Spinal cord (tissue), 10 donors: Measurements from ENCODE around the gene EXD2. TPM values are rescaled to one million over a fixed set of nuclear protein-coding genes. Genes with fewer than 3 reads are reported as not detected.
A peak's percentile ranks its signal among the peaks of the same experiment; 100 is the strongest.
"Not testable (repeated sequence)": the region's sequence is repeated elsewhere in the genome, so short reads cannot be mapped to it uniquely, and the experiment has no call there.

Experiments used
- DNase-seq, 6 donors: peaks; one replicate each; pipeline versions ENCODE4 v3.0.0 to v3.0.0-alpha.2; 2013 to 2015; ENCODE audit warnings: low spot score in 6 of 6, low read depth in 4 of 6
- H3K27ac ChIP-seq: one replicate; pipeline ENCODE4 v1.5.1; 2013; ENCODE audit warnings: low read depth, low read length, control low read depth
- H3K27me3 ChIP-seq: one replicate; pipeline ENCODE4 v1.6.1; 2013; ENCODE audit warnings: low read length; ENCODE audit not compliant: control insufficient read depth, insufficient read depth
- H3K36me3 ChIP-seq: one replicate; pipeline ENCODE4 v1.6.1; 2013; ENCODE audit warnings: low read length; ENCODE audit not compliant: control insufficient read depth, insufficient read depth
- H3K4me1 ChIP-seq: one replicate; pipeline ENCODE4 v1.6.1; 2013; ENCODE audit warnings: low read length; ENCODE audit not compliant: control insufficient read depth, insufficient read depth
- H3K4me3 ChIP-seq: one replicate; pipeline ENCODE4 v1.5.1; 2013; ENCODE audit warnings: low read depth, low read length, control low read depth
- H3K9me3 ChIP-seq: one replicate; pipeline ENCODE4 v1.6.1; 2013; ENCODE audit warnings: low read length; ENCODE audit not compliant: control insufficient read depth, insufficient read depth
- WGBS: methylation state at CpG from one replicate; pipeline ENCODE4 v1.1.5; 2013; ENCODE audit warnings: missing lambda C conversion rate; ENCODE audit not compliant: insufficient coverage; 5-methylcytosine and 5-hydroxymethylcytosine counted together
- polyA plus RNA-seq, 2 donors: library from polyadenylated mRNA; unstranded; fragments of 120-200 nt; gene quantifications; one replicate each; pipeline ENCODE4 v1.2.1, GENCODE V29; 2013; ENCODE audit not compliant: insufficient read length in 2 of 2
- total RNA-seq, 2 donors: library from RNA; depleted of rRNA in 1 of 2; stranded (reverse); fragments of 120-200 nt in 1 of 2; fragments of >200 nt in 1 of 2; gene quantifications; one replicate each; pipeline versions ENCODE4 v1.2.3 to v1.2.4, GENCODE V29; 2013 to 2014
- donor health status: healthy.

Gene EXD2
- total and polyA plus RNA-seq, 4 donors = 32.2 to 44.5 (median 38.3) TPM

DNA sequence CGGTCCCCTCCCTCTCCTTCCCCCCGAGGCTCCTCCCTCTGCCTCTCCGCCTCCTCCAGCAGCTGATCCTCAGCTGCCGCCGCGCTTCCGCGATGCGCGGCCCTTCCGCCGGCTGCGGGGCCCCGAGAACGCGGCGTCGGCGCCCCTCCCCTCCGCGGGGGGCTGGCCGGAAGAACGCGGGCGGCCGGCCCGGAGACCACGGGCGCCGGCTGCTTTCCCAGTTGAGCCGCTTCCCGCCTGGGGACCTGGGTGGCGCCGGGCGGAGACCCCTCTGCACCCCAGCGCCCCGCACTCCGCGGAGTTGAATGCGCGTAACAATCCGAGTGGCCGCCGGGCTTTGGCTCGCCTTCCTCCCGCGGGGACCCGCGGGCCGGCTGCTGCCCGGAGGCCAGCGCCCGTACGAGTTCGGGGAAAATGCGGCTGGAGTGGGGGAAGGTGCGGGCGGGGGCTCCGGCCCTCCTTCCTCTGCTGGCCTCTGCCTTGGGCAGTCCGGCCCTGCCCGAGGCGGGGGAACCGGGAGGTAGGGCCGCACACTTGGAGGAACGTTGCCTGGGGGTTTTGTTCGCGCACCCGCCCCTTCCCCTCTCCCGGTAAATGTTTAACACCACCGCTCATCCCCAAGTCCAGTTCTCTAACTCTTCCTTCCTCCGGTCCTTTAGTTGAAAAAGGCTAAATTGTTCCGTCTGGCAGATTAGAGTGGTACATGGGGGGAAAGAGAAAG, 38.0 kb upstream of the EXD2 start:
- Histone ChIP-seq H3K4me1 (peaks cover 7% of the 10 kb centered on the region), H3K9me3 (no peaks in the 10 kb centered on the region), H3K27me3 (no peaks in the 10 kb centered on the region), H3K27ac (peak overlapping the region; percentile 94), H3K4me3 (peak overlapping the region; percentile 91), H3K36me3 (peaks cover 1% of the 10 kb centered on the region)
- DNase-seq = peak in 5 of 6 donors; percentile 66 to 95 (median 78)
- WGBS = 0% methylated on average over 65 of the region's 72 CpGs

DNA sequence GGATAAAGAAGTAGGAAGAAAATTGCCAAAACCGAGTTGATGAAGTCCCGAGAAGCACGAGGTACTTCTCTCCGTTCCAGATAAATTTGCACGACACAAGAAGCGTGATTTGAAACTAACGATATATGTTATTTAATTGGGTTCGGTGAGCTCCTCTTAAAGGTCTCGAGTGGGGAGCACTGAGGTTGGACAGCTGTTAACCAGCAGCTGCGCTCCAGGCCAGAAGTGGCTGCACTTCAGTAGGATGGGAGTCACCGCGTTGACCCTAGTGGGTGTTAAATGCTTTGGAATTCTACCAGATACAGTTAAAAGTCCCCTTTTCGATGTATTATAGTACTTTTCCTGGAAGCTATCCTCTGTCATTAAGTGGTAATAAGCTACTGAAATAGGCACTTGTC, 37.4 kb upstream of the EXD2 start:
- DNase-seq = peak in 2 of 6 donors; percentile 49 to 51
- Histone ChIP-seq H3K27me3 (no peaks in the 10 kb centered on the region), H3K4me1 (peaks cover 7% of the 10 kb centered on the region), H3K36me3 (no peaks in the 10 kb centered on the region), H3K4me3 (peak overlapping the region; percentile 91), H3K27ac (peak overlapping the region; percentile 94), H3K9me3 (no peaks in the 10 kb centered on the region)
- WGBS = 3% methylated on average over 11 of the region's 13 CpGs

DNA sequence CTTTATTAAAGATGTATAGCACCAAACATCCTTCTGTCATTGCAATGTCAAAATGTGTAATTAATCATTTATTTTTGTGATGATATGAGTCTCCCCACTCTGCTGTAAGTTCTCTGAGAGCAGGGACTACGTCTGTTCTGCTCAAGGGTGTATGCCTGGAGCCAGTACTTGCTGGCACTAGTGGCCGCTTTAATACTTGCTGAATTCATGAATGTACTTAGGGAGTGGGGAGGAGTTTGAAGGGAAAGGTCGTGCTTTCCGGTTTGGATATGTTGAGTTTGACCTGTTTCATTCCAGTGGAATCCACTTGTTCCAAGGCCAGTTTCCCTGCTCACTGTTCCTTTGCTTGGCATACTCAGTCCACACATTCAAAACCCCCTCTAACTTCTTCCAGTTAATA, 36.5 kb upstream of the EXD2 start:
- Histone ChIP-seq H3K4me1 (peaks cover 7% of the 10 kb centered on the region), H3K27me3 (no peaks in the 10 kb centered on the region), H3K4me3 (no peak overlapping the region), H3K27ac (no peak overlapping the region), H3K9me3 (no peaks in the 10 kb centered on the region), H3K36me3 (no peaks in the 10 kb centered on the region)
- 38% methylated on average over 2 of the region's 4 CpGs for WGBS
- peak in 2 of 6 donors; percentile 34 to 36 for DNase-seq

DNA sequence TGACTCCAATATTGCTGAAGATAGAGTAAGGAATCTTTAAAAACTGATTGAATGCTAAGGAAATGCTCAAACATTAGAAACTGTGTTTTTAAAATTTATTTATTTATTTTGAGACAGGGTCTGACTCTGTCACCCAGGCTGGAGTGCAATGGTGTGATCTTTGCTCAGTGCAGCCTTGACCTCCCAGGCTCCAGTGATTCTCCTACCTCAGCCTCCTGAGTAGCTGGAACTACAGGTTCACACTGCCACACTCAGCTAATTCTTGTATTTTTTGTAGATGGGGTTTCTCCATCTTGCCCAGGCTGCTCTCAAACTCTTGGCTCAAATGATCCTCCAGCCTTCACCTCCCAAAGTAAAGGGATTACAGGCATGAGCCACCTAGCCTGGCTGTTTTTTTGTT, 35.1 kb upstream of the EXD2 start:
- Histone ChIP-seq H3K27ac (no peak overlapping the region), H3K27me3 (no peaks in the 10 kb centered on the region), H3K4me1 (peaks cover 3% of the 10 kb centered on the region), H3K36me3 (no peaks in the 10 kb centered on the region), H3K4me3 (no peak overlapping the region), H3K9me3 (no peaks in the 10 kb centered on the region)
- no peak for DNase-seq

DNA sequence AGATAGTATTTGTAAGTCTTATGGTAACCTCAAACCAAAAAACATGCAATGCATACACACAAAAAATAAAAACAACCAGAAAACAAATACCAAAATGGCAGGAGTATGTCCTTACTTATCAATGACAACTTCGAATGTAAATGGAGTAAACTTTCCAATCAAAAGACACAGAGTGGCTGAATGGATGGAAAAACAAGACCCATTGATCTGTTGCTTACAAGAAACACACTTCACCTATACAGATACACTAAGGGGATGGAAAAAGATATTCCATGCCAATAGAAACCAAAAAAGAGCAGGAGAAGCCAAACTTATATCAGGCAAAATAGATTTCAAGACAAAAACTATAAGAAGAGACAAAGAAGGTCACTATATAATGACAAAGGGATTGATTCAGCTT, 29.7 kb upstream of the EXD2 start:
- H3K27me3 ChIP-seq = no peaks in the 10 kb centered on the region
- no peaks in the 10 kb centered on the region for H3K4me1 ChIP-seq
- no peaks in the 10 kb centered on the region for H3K36me3 ChIP-seq
- H3K27ac ChIP-seq = no peak overlapping the region
- H3K9me3 ChIP-seq = peaks cover 4% of the 10 kb centered on the region
- DNase-seq = no peak
- no peak overlapping the region for H3K4me3 ChIP-seq
- WGBS = no CpG with 5 or more reads among the region's 1 CpG

DNA sequence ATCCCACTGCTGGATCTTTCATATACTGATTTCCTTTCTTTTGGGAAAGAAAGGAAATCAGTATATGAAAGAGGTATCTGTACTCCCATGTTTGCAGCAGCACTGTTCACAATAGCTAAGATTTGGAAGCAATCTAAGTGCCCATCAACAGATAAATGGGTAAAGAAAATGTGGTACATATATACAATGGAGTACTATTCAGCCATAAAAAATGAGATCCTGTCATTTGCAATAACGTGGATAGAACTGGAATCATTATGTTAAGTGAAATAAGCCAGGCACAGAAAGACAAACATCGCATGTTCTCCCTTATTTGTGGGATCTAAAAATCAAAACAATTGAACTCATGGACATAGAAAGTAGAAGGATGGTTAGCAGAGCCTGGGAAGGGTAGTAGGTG, 25.5 kb upstream of the EXD2 start:
- H3K36me3 ChIP-seq, H3K27me3 ChIP-seq, H3K4me3 ChIP-seq, H3K27ac ChIP-seq, H3K4me1 ChIP-seq, H3K9me3 ChIP-seq, DNase-seq: not testable (repeated sequence)
- no CpG with 5 or more reads among the region's 2 CpGs for WGBS

DNA sequence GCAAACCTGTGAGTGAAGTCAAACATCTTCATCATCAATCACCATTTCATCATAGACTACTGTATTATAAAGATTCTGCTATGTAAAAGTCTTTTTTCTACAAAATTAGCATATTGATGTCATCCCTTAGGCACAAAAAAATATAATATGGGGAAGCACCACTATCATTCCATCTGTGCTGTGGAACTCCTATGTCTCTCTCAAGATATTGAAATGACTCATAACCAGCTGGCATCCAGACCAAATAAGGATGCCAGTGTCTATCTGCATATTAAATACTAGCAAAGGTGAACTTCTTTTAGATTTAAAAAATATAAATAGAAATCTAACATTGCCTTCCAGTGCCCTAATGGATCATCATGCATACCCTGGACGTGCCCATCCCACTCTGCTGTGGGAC, 20.5 kb upstream of the EXD2 start:
- no peak overlapping the region for H3K27ac ChIP-seq
- DNase-seq = peak in 1 of 6 donors; percentile 46
- H3K4me1 ChIP-seq = no peaks in the 10 kb centered on the region
- WGBS = 100% methylated on average over 1 of the region's 1 CpG
- H3K27me3 ChIP-seq = no peaks in the 10 kb centered on the region
- H3K4me3 ChIP-seq = no peak overlapping the region
- no peaks in the 10 kb centered on the region for H3K9me3 ChIP-seq
- H3K36me3 ChIP-seq = no peaks in the 10 kb centered on the region

DNA sequence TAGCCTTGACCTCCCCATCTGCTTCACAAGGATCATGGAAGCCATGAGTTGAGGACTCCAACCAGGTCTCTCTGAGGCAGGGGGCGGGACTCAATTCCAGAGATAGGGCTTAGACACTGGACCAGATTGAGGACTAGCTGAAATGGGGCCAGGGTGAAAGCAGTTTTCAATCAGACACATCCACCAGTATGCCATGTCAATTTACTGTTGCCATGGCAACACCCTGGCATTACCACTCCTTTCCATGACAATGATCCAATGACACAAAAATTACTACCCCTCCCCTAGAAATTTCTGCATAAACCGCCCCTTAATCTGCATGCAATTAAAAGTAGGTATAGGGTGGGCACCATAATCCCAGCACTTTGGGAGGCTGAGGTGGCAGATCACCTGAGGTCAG, 19.7 kb upstream of the EXD2 start:
- H3K4me1 ChIP-seq = no peaks in the 10 kb centered on the region
- H3K27ac ChIP-seq = no peak overlapping the region
- DNase-seq = peak in 1 of 6 donors; percentile 12
- H3K27me3 ChIP-seq = no peaks in the 10 kb centered on the region
- H3K36me3 ChIP-seq = no peaks in the 10 kb centered on the region
- H3K9me3 ChIP-seq = no peaks in the 10 kb centered on the region
- no peak overlapping the region for H3K4me3 ChIP-seq
- 100% methylated on average over 1 of the region's 2 CpGs for WGBS

DNA sequence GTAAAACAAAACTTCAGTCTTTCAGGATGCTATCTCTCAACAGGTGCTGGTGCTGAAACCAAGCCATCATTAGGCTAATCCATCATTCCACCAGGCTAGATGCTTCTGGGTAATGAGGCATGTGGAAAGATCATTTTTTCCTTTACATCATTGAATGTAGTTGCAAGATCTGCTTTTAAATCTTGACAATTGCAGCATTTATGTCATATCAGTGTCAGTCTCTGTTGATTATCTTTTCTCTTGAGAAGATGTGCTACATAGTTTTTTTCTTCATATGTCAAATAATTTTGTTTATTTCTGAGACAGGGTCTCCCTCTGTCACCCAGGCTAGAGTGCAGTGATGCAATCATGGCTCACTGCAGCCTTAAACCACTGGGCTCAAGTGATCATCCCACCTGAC, 16.2 kb upstream of the EXD2 start:
- Histone ChIP-seq H3K27ac (no peak overlapping the region), H3K4me1 (no peaks in the 10 kb centered on the region), H3K36me3 (no peaks in the 10 kb centered on the region), H3K4me3 (no peak overlapping the region), H3K27me3 (no peaks in the 10 kb centered on the region), H3K9me3 (no peaks in the 10 kb centered on the region)
- peak in 1 of 6 donors; percentile 5 for DNase-seq

DNA sequence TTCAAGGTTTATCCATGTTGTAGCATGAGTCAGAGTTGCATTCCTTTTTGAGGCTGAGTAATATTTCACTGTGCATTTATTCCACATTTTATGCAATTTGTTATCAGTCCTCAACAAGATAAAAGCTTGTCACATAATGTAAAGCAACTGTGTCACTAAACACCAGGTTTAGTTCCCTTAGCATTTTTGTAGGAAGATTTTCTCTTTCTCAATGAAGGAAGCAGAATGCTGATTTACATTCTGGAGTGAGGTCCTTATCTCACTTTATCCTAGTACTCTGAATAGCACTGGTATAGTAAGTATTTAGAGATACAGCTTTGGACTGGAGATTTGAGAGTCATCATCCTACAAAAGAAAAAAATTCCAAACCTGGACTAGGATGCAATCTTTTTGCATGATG, 9.8 kb upstream of the EXD2 start:
- H3K4me3 ChIP-seq = no peak overlapping the region
- H3K4me1 ChIP-seq = no peaks in the 10 kb centered on the region
- H3K27ac ChIP-seq = no peak overlapping the region
- no peaks in the 10 kb centered on the region for H3K36me3 ChIP-seq
- no peaks in the 10 kb centered on the region for H3K9me3 ChIP-seq
- DNase-seq = no peak
- H3K27me3 ChIP-seq = no peaks in the 10 kb centered on the region
